ENCODE results near the gene SNUPN.
A peak's percentile ranks its signal among the peaks of the same experiment; 100 is the strongest.

The SNUPN gene

GRCh38 chr15:75641179-75641503 lies 15.6 kb upstream of the SNUPN start:
- no peak overlapping the region for H3K27ac ChIP-seq
- no peak overlapping the region for H3K4me3 ChIP-seq (ENCODE audit: low read depth, low read length)
- DNase-seq, result no peak
- in situ Hi-C loops (cut with HindIII; ENCODE audit: low pct_ligation_motif_present, low sequenced_read_pairs), result no loop called here
- no peak for TF ChIP-seq CTCF (IDR thresholded peaks at IDR 0.05; ENCODE audit: low read depth, low read length, missing control alignments)
- no peaks in the 10 kb centered on the region for H3K36me3 ChIP-seq (replicated peaks)
- no peaks in the 10 kb centered on the region for H3K27me3 ChIP-seq (replicated peaks)

GRCh38 chr15:75640483-75641178 lies 15.1 kb upstream of the SNUPN start:
- in situ Hi-C loops (cut with HindIII; ENCODE audit: low pct_ligation_motif_present, low sequenced_read_pairs), result no loop called here
- peak; percentile 39 for DNase-seq
- peak; percentile 49 for TF ChIP-seq CTCF (IDR thresholded peaks at IDR 0.05; ENCODE audit: low read depth, low read length, missing control alignments)
- Histone ChIP-seq H3K36me3 (replicated peaks) (no peaks in the 10 kb centered on the region), H3K4me3 (ENCODE audit: low read depth, low read length) (peak overlapping the region; percentile 95), H3K27ac (peak overlapping the region; percentile 61), H3K27me3 (replicated peaks) (no peaks in the 10 kb centered on the region)

- TF ChIP-seq CTCF (IDR thresholded peaks at IDR 0.05; ENCODE audit: low read depth, low read length, missing control alignments), result no peak
- H3K36me3 ChIP-seq (replicated peaks), result no peaks in the 10 kb centered on the region
- peak within 1 kb of the TSS; percentile 61 for H3K27ac ChIP-seq
- DNase-seq, result peak; percentile 96
- in situ Hi-C loops (cut with HindIII; ENCODE audit: low pct_ligation_motif_present, low sequenced_read_pairs), result no loop called here
- peak within 1 kb of the TSS; percentile 95 for H3K4me3 ChIP-seq (ENCODE audit: low read depth, low read length)
- no peaks in the 10 kb centered on the region for H3K27me3 ChIP-seq (replicated peaks)
Observed at GRCh38 chr15:75639709-75640482, 14.4 kb upstream of the SNUPN start, which contains the start of gene IMP3. Gene IMP3 (minus strand): TSS chr15:75640224. CDS start chr15:75640168, 56 bp downstream.

DNA sequence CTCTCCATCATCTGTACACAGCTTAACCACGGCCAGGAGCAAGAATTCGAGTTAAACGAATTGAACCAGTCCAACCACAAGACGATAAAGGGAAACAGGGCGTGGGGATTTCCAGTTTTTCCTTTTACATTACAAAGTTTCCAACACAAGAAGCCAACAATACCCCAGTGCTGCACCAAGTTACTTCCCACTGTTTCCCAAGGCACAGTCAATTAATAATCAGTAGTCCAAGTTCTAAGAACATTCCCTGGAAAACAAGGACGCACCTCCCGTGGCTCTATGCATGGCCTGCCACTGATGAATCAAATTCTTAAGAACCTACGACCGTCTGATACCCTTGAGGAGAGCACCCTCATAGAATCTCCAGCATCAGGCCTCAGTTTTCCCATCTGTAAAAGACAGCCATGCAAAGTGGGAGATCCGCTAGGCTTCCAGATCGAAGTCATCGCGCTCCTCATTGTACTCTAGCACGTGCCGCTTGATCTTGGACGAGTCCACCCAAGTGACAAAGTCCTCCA lies 13.7 kb upstream of the SNUPN start:
- H3K27ac ChIP-seq, result peak overlapping the region; percentile 61
- no peak for TF ChIP-seq CTCF (IDR thresholded peaks at IDR 0.05; ENCODE audit: low read depth, low read length, missing control alignments)
- H3K27me3 ChIP-seq (replicated peaks), result no peaks in the 10 kb centered on the region
- in situ Hi-C loops (cut with HindIII; ENCODE audit: low pct_ligation_motif_present, low sequenced_read_pairs), result no loop called here
- H3K36me3 ChIP-seq (replicated peaks), result no peaks in the 10 kb centered on the region
- DNase-seq, result no peak
- peak overlapping the region; percentile 95 for H3K4me3 ChIP-seq (ENCODE audit: low read depth, low read length)

DNA sequence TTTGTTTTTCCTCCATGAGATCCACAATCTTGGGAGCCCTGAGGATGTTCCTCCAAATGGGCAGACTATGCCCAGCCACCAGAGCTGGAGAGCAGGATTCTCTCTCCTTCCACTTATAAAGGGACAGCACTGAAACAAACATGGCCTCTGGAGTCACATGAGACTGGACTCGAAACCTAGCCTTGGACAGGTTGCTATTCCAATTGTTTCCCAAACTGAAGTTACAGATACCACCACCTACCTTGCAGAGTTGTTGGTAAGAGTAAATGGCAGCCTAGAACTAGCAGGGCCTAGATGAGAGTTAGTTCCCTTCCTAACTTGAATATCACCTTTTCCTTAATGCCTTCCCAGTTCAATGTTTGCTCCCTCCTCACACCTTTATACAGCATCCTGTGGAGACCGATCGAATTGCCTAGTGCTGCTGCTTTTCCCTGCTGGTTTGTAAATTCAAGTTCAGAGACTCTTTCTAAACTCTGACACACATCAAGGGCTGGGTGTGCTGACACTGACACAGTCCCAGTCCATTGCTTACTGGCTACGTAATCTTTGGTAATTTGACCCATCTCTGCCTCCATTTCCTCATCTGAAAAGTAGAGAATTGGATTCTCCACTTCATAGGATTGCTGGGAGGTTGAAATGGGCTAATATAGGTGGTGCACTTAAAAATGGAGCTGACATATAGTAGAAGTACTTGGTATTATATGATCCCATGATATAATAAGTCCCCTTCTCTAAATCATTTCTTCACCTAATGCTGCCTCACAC lies 11.9 kb upstream of the SNUPN start:
- Histone ChIP-seq H3K27ac (no peak overlapping the region), H3K4me3 (ENCODE audit: low read depth, low read length) (no peak overlapping the region), H3K36me3 (replicated peaks) (no peaks in the 10 kb centered on the region), H3K27me3 (replicated peaks) (no peaks in the 10 kb centered on the region)
- in situ Hi-C loops (cut with HindIII; ENCODE audit: low pct_ligation_motif_present, low sequenced_read_pairs), result no loop called here
- TF ChIP-seq CTCF (IDR thresholded peaks at IDR 0.05; ENCODE audit: low read depth, low read length, missing control alignments), result no peak
- DNase-seq, result no peak
